Hepatocyte (in vitro differentiated cells): ENCODE results near the gene BLOC1S3. TPM values are rescaled to one million over a fixed set of nuclear protein-coding genes. Genes with fewer than 3 reads are reported as not detected.

Experiments used
- DNase-seq: peaks from one replicate; pipeline ENCODE4 v3.0.0-alpha.2; 2016; ENCODE audit warnings: low spot score
- H2AFZ ChIP-seq: fragments of 200-600 bp; sonication (generic); 2 replicates; pipeline ENCODE4 v1.6.0; 2016; ENCODE audit warnings: antibody characterized with exemption, mild to moderate bottlenecking
- H3K27ac ChIP-seq: fragments of 200-600 bp; sonication (generic); 2 replicates; pipeline ENCODE4 v1.5.1; 2016; ENCODE audit warnings: mild to moderate bottlenecking
- H3K27me3 ChIP-seq: fragments of 200-600 bp; sonication (generic); 2 replicates; pipeline ENCODE4 v1.6.1; 2016
- H3K36me3 ChIP-seq: fragments of 200-600 bp; sonication (generic); replicated peaks from 2 replicates; pipeline ENCODE4 v1.5.1; 2016; ENCODE audit warnings: low read depth; ENCODE audit not compliant: insufficient read depth
- H3K4me1 ChIP-seq: fragments of 200-600 bp; sonication (generic); 2 replicates; pipeline ENCODE4 v1.5.1; 2016; ENCODE audit warnings: mild to moderate bottlenecking, moderate library complexity; ENCODE audit not compliant: insufficient read depth
- H3K4me2 ChIP-seq: fragments of 200-600 bp; sonication (generic); 2 replicates; pipeline ENCODE4 v1.6.0; 2016
- H3K4me3 ChIP-seq: fragments of 200-600 bp; sonication (generic); 2 replicates; pipeline ENCODE4 v1.5.1; 2016; ENCODE audit warnings: mild to moderate bottlenecking
- H3K79me2 ChIP-seq: fragments of 200-600 bp; sonication (generic); 2 replicates; pipeline ENCODE4 v1.6.0; 2017; ENCODE audit warnings: mild to moderate bottlenecking
- H3K9me2 ChIP-seq: fragments of 200-600 bp; sonication (generic); replicated peaks from 2 replicates; pipeline ENCODE4 v1.6.0; 2017; ENCODE audit warnings: mild to moderate bottlenecking; ENCODE audit not compliant: insufficient read depth
- H3K9me3 ChIP-seq: fragments of 200-600 bp; sonication (generic); 2 replicates; pipeline ENCODE4 v1.5.1; 2016; ENCODE audit warnings: low read depth, mild to moderate bottlenecking
- H4K20me1 ChIP-seq: fragments of 200-600 bp; sonication (generic); 2 replicates; pipeline ENCODE4 v1.6.0; 2016; ENCODE audit warnings: mild to moderate bottlenecking; ENCODE audit not compliant: insufficient read depth, poor library complexity, severe bottlenecking
- CTCF ChIP-seq: fragments of 200-600 bp; sonication (generic); IDR thresholded peaks from 2 replicates; pipeline ENCODE4 v1.5.1; 2016; ENCODE audit warnings: antibody characterized with exemption, mild to moderate bottlenecking; ENCODE audit not compliant: poor library complexity
- EZH2 ChIP-seq: fragments of 200-600 bp; sonication (generic); IDR thresholded peaks from 2 replicates; pipeline ENCODE4 v1.6.1; 2016; ENCODE audit warnings: antibody characterized with exemption, mild to moderate bottlenecking, borderline replicate concordance
- EZH2phosphoT487 ChIP-seq: fragments of 200-600 bp; sonication (generic); IDR thresholded peaks from one replicate; pipeline ENCODE4 v1.6.1; 2018; ENCODE audit warnings: antibody characterized with exemption, mild to moderate bottlenecking, low read depth, moderate library complexity; ENCODE audit not compliant: unreplicated experiment, severe bottlenecking
- WGBS: methylation state at CpG from one replicate; pipeline ENCODE4 v1.1.6; 2016; ENCODE audit warnings: low lambda C conversion rate; ENCODE audit errors: missing lambda C conversion rate; 5-methylcytosine and 5-hydroxymethylcytosine counted together
- polyA plus RNA-seq: library from polyadenylated mRNA; unstranded; fragments of >200 nt; fragmentation: Nextera tagmentation; extraction: Ambion mirVana; gene quantifications from 2 replicates; pipeline ENCODE4 v1.2.1, GENCODE V29; 2016
- total RNA-seq: library from RNA; depleted of rRNA; stranded (reverse); fragments of >200 nt; gene quantifications from 2 replicates; pipeline ENCODE4 v1.2.3, GENCODE V29; 2014

The BLOC1S3 gene
- total and polyA plus RNA-seq, 2 experiments from 2014 or later = 8.4 to 17.1 TPM

- Histone ChIP-seq H3K27me3 (peaks cover 21% of the 10 kb centered on the region), H3K4me3 (no peak overlapping the region), H3K36me3 (no peaks in the 10 kb centered on the region), H4K20me1 (no peaks in the 10 kb centered on the region), H2AFZ (no peak overlapping the region), H3K9me2 (no peaks in the 10 kb centered on the region), H3K4me2 (no peak overlapping the region), H3K27ac (no peak overlapping the region), H3K79me2 (no peaks in the 10 kb centered on the region), H3K4me1 (peaks cover 14% of the 10 kb centered on the region), H3K9me3 (no peaks in the 10 kb centered on the region)
- TF ChIP-seq CTCF (no peak), EZH2 (no peak), EZH2phosphoT487 (no peak)
- no peak for DNase-seq
- 95% methylated on average over 9 of the region's 9 CpGs for WGBS
Observed at GRCh38 chr19:45149129-45149528, 29.5 kb upstream of the BLOC1S3 start.

GRCh38 chr19:45150180-45150579 is 28.4 kb upstream of the BLOC1S3 start:
- no peak overlapping the region for H3K4me2 ChIP-seq
- no peaks in the 10 kb centered on the region for H3K9me3 ChIP-seq
- H3K79me2 ChIP-seq = no peaks in the 10 kb centered on the region
- no peaks in the 10 kb centered on the region for H3K9me2 ChIP-seq
- 92% methylated on average over 4 of the region's 4 CpGs for WGBS
- H4K20me1 ChIP-seq = no peaks in the 10 kb centered on the region
- DNase-seq = no peak
- no peak overlapping the region for H3K4me3 ChIP-seq
- peaks cover 15% of the 10 kb centered on the region for H3K4me1 ChIP-seq
- peaks cover 21% of the 10 kb centered on the region for H3K27me3 ChIP-seq
- no peaks in the 10 kb centered on the region for H3K36me3 ChIP-seq
- no peak overlapping the region for H2AFZ ChIP-seq
- H3K27ac ChIP-seq = no peak overlapping the region
- no peak for TF ChIP-seq CTCF
- no peak for TF ChIP-seq EZH2phosphoT487
- TF ChIP-seq EZH2 = no peak

GRCh38 chr19:45150751-45151281 is 27.8 kb upstream of the BLOC1S3 start:
- Histone ChIP-seq H3K4me2 (no peak overlapping the region), H3K27me3 (peaks cover 21% of the 10 kb centered on the region), H4K20me1 (no peaks in the 10 kb centered on the region), H3K27ac (no peak overlapping the region), H3K9me2 (no peaks in the 10 kb centered on the region), H3K9me3 (no peaks in the 10 kb centered on the region), H3K4me1 (peaks cover 15% of the 10 kb centered on the region), H2AFZ (no peak overlapping the region), H3K4me3 (no peak overlapping the region), H3K36me3 (no peaks in the 10 kb centered on the region), H3K79me2 (no peaks in the 10 kb centered on the region)
- WGBS = 67% methylated on average over 4 of the region's 4 CpGs
- no peak for DNase-seq
- TF ChIP-seq EZH2 = no peak
- no peak for TF ChIP-seq EZH2phosphoT487
- TF ChIP-seq CTCF = no peak
